HCT116 (cell line): ENCODE results near the gene ABCC8. TPM values are rescaled to one million over a fixed set of nuclear protein-coding genes. Genes with fewer than 3 reads are reported as not detected.

Source experiments
- ATAC-seq: fragments of 200-7000 bp; cut with Tn5 transposase; 2 replicates; pipeline ENCODE4 v1.9.1; 2020; ENCODE audit warnings: mild to moderate bottlenecking, moderate library complexity
- BruUV-seq: library from RNA; stranded (reverse); fragments of 400-500 nt; replicated peaks from 2 replicates; lab custom pipeline; 2021; lab: Mats Ljungman, UMichigan
- CTCF ChIA-PET: fragments of 300-600 bp; sonication (Branson Sonifier 250); formaldehyde crosslinking; loops from one replicate; lab custom pipeline; 2021; ENCODE audit warnings: antibody characterized with exemption; lab: Charles Lee
- POLR2A ChIA-PET: fragments of 300-600, 350-600 bp; sonication (Branson Sonifier 250); formaldehyde crosslinking; loops from one replicate; lab custom pipeline; 2021; ENCODE audit warnings: antibody characterized with exemption; lab: Charles Lee
- RAD21 ChIA-PET, 2 experiments: fragments of 300-600 bp; sonication (Branson Sonifier 250); formaldehyde crosslinking; loops; one replicate each; lab custom pipeline; 2023; ENCODE audit warnings: low total read pairs in 2 of 2; ENCODE audit not compliant: uncharacterized antibody in 2 of 2, unreplicated experiment in 2 of 2, low non-redundant PET in 1 of 2; lab: Charles Lee
- DNase-seq: peaks from one replicate; pipeline ENCODE4 v3.0.0-alpha.2; 2010; ENCODE audit warnings: low read depth, low spot score
- H2AFZ ChIP-seq: fragments of 200-600 bp; shearing (Covaris generic), sonication (generic); 2 replicates; pipeline ENCODE4 v1.6.1; 2017; ENCODE audit warnings: low read depth, mixed run types, mixed read lengths, antibody characterized with exemption, low read length; ENCODE audit not compliant: poor library complexity, severe bottlenecking
- H3K27ac ChIP-seq: 2 replicates; pipeline ENCODE4 v1.5.1; 2012; ENCODE audit warnings: low read depth, low read length
- H3K27me3 ChIP-seq: fragments of 200-600 bp; sonication (generic); 2 replicates; pipeline ENCODE4 v1.6.1; 2016; ENCODE audit warnings: mixed run types, low read length, mixed read lengths; ENCODE audit not compliant: insufficient read depth
- H3K36me3 ChIP-seq, 2 experiments: fragments of 200-500 bp in 1 of 2; fragments of 200-600 bp in 1 of 2; sonication (Bioruptor generic) in 1 of 2; sonication (generic) in 1 of 2; 2 replicates each; pipeline versions ENCODE4 v1.5.1 to v1.6.1; 2014 to 2016; ENCODE audit warnings: low read length in 2 of 2, inconsistent platforms in 1 of 2, mixed read lengths in 1 of 2, mixed run types in 1 of 2; ENCODE audit not compliant: insufficient read depth in 2 of 2, control insufficient read depth in 1 of 2
- H3K4me1 ChIP-seq, 2 experiments: fragments of 200-600 bp in 1 of 2; sonication (generic) in 1 of 2; 2 replicates each; pipeline versions ENCODE4 v1.5.1 to v1.6.1; 2012 to 2017; ENCODE audit warnings: low read length in 2 of 2, inconsistent platforms in 1 of 2, mild to moderate bottlenecking in 1 of 2, mixed read lengths in 1 of 2, mixed run types in 1 of 2, moderate library complexity in 1 of 2; ENCODE audit not compliant: insufficient read depth in 2 of 2, control insufficient read depth in 1 of 2
- H3K4me2 ChIP-seq: fragments of 200-600 bp; sonication (generic); 2 replicates; pipeline ENCODE4 v1.6.1; 2017; ENCODE audit warnings: mixed run types, low read length, mixed read lengths
- H3K4me3 ChIP-seq, 2 experiments: fragments of 200-600 bp in 1 of 2; sonication (generic) in 1 of 2; replicated peaks in 1 of 2; 2 replicates each; pipeline ENCODE4 v1.5.1; 2011 to 2016; ENCODE audit warnings: low read length in 2 of 2, control low read depth in 1 of 2, low read depth in 1 of 2, mild to moderate bottlenecking in 1 of 2, mixed read lengths in 1 of 2, mixed run types in 1 of 2
- H3K79me2 ChIP-seq: fragments of 200-600 bp; sonication (generic); 2 replicates; pipeline ENCODE4 v1.6.1; 2017; ENCODE audit warnings: mild to moderate bottlenecking, mixed run types, low read length, moderate library complexity, mixed read lengths; ENCODE audit not compliant: insufficient read depth
- H3K9ac ChIP-seq: fragments of 200-600 bp; sonication (generic); 2 replicates; pipeline ENCODE4 v1.6.1; 2016; ENCODE audit warnings: low read length, mixed read lengths
- H3K9me2 ChIP-seq: fragments of 200-600 bp; sonication (generic), shearing (Covaris generic); 2 replicates; pipeline ENCODE4 v1.6.1; 2017; ENCODE audit warnings: mixed run types, mild to moderate bottlenecking, moderate library complexity; ENCODE audit not compliant: insufficient read depth
- H3K9me3 ChIP-seq, 2 experiments: fragments of 200-500 bp in 1 of 2; fragments of 200-600 bp in 1 of 2; sonication (Bioruptor generic) in 1 of 2; sonication (generic) in 1 of 2; 2 replicates each; pipeline ENCODE4 v1.6.1; 2014 to 2017; ENCODE audit warnings: low read length in 2 of 2, mixed read lengths in 2 of 2, inconsistent platforms in 1 of 2, low read depth in 1 of 2, mild to moderate bottlenecking in 1 of 2, mixed run types in 1 of 2, moderate library complexity in 1 of 2; ENCODE audit not compliant: control insufficient read depth in 1 of 2, insufficient read depth in 1 of 2
- H4K20me1 ChIP-seq: fragments of 200-600 bp; sonication (generic), shearing (Covaris generic); 2 replicates; pipeline ENCODE4 v1.6.1; 2017; ENCODE audit warnings: mixed run types, mild to moderate bottlenecking, moderate library complexity; ENCODE audit not compliant: insufficient read depth
- CTCF ChIP-seq, 3 experiments: fragments of 200-600 bp in 1 of 3; sonication (generic) in 1 of 3; IDR thresholded peaks in 2 of 3; conservative IDR thresholded peaks in 1 of 3; 2 replicates each; pipeline ENCODE4 v1.5.1; 2012 to 2017; ENCODE audit warnings: low read depth in 2 of 3, low read length in 2 of 3, antibody characterized with exemption in 1 of 3, borderline replicate concordance in 1 of 3, control low read depth in 1 of 3, mild to moderate bottlenecking in 1 of 3, mixed read lengths in 1 of 3, mixed run types in 1 of 3, moderate library complexity in 1 of 3; ENCODE audit not compliant: insufficient read depth in 1 of 3
- EGR1 ChIP-seq: IDR thresholded peaks from 2 replicates; pipeline ENCODE4 v1.6.1; 2012; ENCODE audit warnings: low read depth
- ELF1 ChIP-seq: IDR thresholded peaks from 2 replicates; pipeline ENCODE4 v1.6.1; 2012; ENCODE audit warnings: low read depth, borderline replicate concordance
- EZH2 ChIP-seq: fragments of 200-600 bp; sonication (generic); IDR thresholded peaks from 2 replicates; pipeline ENCODE4 v1.6.1; 2017; ENCODE audit warnings: antibody characterized with exemption, mixed run types
- EZH2phosphoT487 ChIP-seq: fragments of 200-600 bp; IDR thresholded peaks from 2 replicates; pipeline ENCODE4 v1.6.1; 2018; ENCODE audit warnings: antibody characterized with exemption, borderline replicate concordance
- JUND ChIP-seq: IDR thresholded peaks from 2 replicates; pipeline ENCODE4 v1.6.1; 2012
- POLR2AphosphoS5 ChIP-seq: IDR thresholded peaks from 2 replicates; pipeline ENCODE4 v1.6.1; 2011; ENCODE audit warnings: mild to moderate bottlenecking, low read depth, low read length, moderate library complexity
- RAD21 ChIP-seq: IDR thresholded peaks from 2 replicates; pipeline ENCODE4 v1.6.1; 2012; ENCODE audit warnings: low read depth, mild to moderate bottlenecking
- REST ChIP-seq: IDR thresholded peaks from 2 replicates; pipeline ENCODE4 v1.6.1; 2012; ENCODE audit warnings: low read depth
- SIN3A ChIP-seq: IDR thresholded peaks from 2 replicates; pipeline ENCODE4 v1.6.1; 2012; ENCODE audit warnings: low read depth
- SP1 ChIP-seq: IDR thresholded peaks from 2 replicates; pipeline ENCODE4 v1.6.1; 2012; ENCODE audit warnings: low read depth
- ZFX ChIP-seq: fragments of 450-650 bp; IDR thresholded peaks from 2 replicates; pipeline ENCODE4 v1.6.1; 2017
- intact Hi-C: fragments of 100-400 bp; cut with micrococcal nuclease; formaldehyde crosslinking; loops from 2 replicates; pipeline ENCODE4 v1.10.0; 2022
- total RNA-seq: library from RNA; stranded (reverse); gene quantifications from one replicate; pipeline ENCODE4 v1.2.1, GENCODE V29; 2021; ENCODE audit not compliant: unreplicated experiment

The ABCC8 gene
- total RNA-seq, 1 experiment from 2014 or later = 0.39 TPM

- intact Hi-C loops = loop anchor here (10.0 kb wide), 1 partner anchor 120 kb away; no protein-coding TSS in a partner anchor
- TF ChIP-seq POLR2AphosphoS5 = no peak
- no peak for TF ChIP-seq EZH2phosphoT487
- no peak for TF ChIP-seq REST
- TF ChIP-seq RAD21 = peak; percentile 55
- TF ChIP-seq SIN3A = no peak
- TF ChIP-seq ELF1 = no peak
- TF ChIP-seq EZH2 = no peak
- TF ChIP-seq ZFX = no peak
- no peak for TF ChIP-seq JUND
- peak; percentile 64 to 73 (median 71); a peak in 5 of 6 replicates for TF ChIP-seq CTCF (IDR thresholded peaks at IDR 0.05 in 2 of 3, conservative IDR thresholded peaks at IDR 0.05 in 1 of 3; ENCODE audit: borderline replicate concordance in 1 of 3, insufficient read depth in 1 of 3, low read depth in 2 of 3, low read length in 2 of 3)
- no peak for TF ChIP-seq SP1
- no peak for TF ChIP-seq EGR1
- ATAC-seq (peak; percentile 55), DNase-seq (peak; percentile 75)
- Histone ChIP-seq H3K9ac (peak overlapping the region; percentile 55; the same call in 1 of the 2 replicates), H3K9me2 (no peaks in the 10 kb centered on the region), H2AFZ (peak overlapping the region; percentile 81), H3K4me1 (peaks cover 6 to 23% of the 10 kb centered on the region in 2 experiments; a peak in 3 of 4 replicates), H3K4me3 (peak overlapping the region; percentile 60 to 71), H3K36me3 (no peaks in the 10 kb centered on the region), H3K79me2 (no peaks in the 10 kb centered on the region), H3K4me2 (peak overlapping the region; percentile 92), H4K20me1 (no peaks in the 10 kb centered on the region), H3K27ac (no peak overlapping the region), H3K27me3 (no peaks in the 10 kb centered on the region), H3K9me3 (no peaks in the 10 kb centered on the region)
- ChIA-PET POLR2A (no interaction called here), CTCF (interaction anchor here (0.7 to 2.8 kb wide), 10 partner anchors 10 to 205 kb away, joined by 3 to 15 read pairs (median 3); no protein-coding TSS in a partner anchor), RAD21 (interaction anchor here (0.7 kb wide), 2 partner anchors 52 to 1562 kb away, joined by 3 read pairs; no protein-coding TSS in a partner anchor)
- BruUV-seq = no TSS peak
Measured at GRCh38 chr11:17354601-17354991, 122.0 kb downstream of the ABCC8 start.
